Kidney (tissue), 14 donors: ENCODE measurements around the gene PDGFD. TPM values are rescaled to one million over a fixed set of nuclear protein-coding genes. Genes with fewer than 3 reads are reported as not detected.

Experiments used
- DNase-seq, 5 donors: peaks; one replicate each; pipeline ENCODE4 v3.0.0-alpha.2; 2013 to 2020
- FAIRE-seq: peaks from 2 replicates; lab custom pipeline; 2012; peaks lifted over from hg19 to GRCh38; lab: Jason Lieb, UNC
- H3K27ac ChIP-seq, 2 donors: one replicate each; pipeline ENCODE4 v1.7.0; 2013; ENCODE audit warnings: low read depth in 2 of 2, low read length in 2 of 2, inconsistent platforms in 1 of 2
- H3K27me3 ChIP-seq: one replicate; pipeline ENCODE4 v1.7.1; 2013; ENCODE audit warnings: low read length, inconsistent platforms; ENCODE audit not compliant: control insufficient read depth, insufficient read depth
- H3K36me3 ChIP-seq, 3 donors: one replicate each; pipeline versions ENCODE4 v1.7.0 to v1.7.1; 2013; ENCODE audit warnings: low read length in 3 of 3, control low read depth in 1 of 3, inconsistent platforms in 1 of 3; ENCODE audit not compliant: insufficient read depth in 3 of 3, control insufficient read depth in 2 of 3
- H3K4me1 ChIP-seq, 3 donors: one replicate each; pipeline versions ENCODE4 v1.7.0 to v1.7.1; 2013; ENCODE audit warnings: low read length in 3 of 3, inconsistent platforms in 1 of 3, low read depth in 1 of 3; ENCODE audit not compliant: control insufficient read depth in 2 of 3, insufficient read depth in 2 of 3
- H3K4me3 ChIP-seq, 3 donors: one replicate each; pipeline versions ENCODE4 v1.7.0 to v1.8.1; 2013; ENCODE audit warnings: low read length in 3 of 3, control low read depth in 1 of 3, inconsistent platforms in 1 of 3
- H3K9ac ChIP-seq, 3 donors: one replicate each; pipeline versions ENCODE4 v1.7.0 to v1.7.1; 2013; ENCODE audit warnings: low read length in 3 of 3, control low read depth in 1 of 3, inconsistent platforms in 1 of 3
- H3K9me3 ChIP-seq, 3 donors: one replicate each; pipeline versions ENCODE4 v1.7.0 to v1.7.1; 2013; ENCODE audit warnings: low read length in 3 of 3, control low read depth in 1 of 3, inconsistent platforms in 1 of 3; ENCODE audit not compliant: control insufficient read depth in 2 of 3, insufficient read depth in 1 of 3
- intact Hi-C: fragments of 100-400 bp; cut with DNase I; formaldehyde crosslinking; loops from one replicate; pipeline ENCODE4 v1.11.1; 2022
- polyA plus RNA-seq: library from polyadenylated mRNA; stranded (reverse); fragments of 350-450 nt; fragmentation: Illumina TruSeq; extraction: RNeasy Lipid Tissue Mini Kit (QIAGEN cat#74804); gene quantifications from one replicate; pipeline ENCODE4 v1.2.3, GENCODE V29; 2014; ENCODE audit warnings: low read depth, low replicate concordance; ENCODE audit not compliant: insufficient read depth
- total RNA-seq: library from RNA; stranded (reverse); fragmentation: NEBNext Ultra II Directional; extraction: Animal tissue kit (Norgen Biotek cat#: 25700); gene quantifications from one replicate; pipeline ENCODE4 v1.2.1, GENCODE V29; 2021
- TF ChIP-seq, protein P1 (sequence below): IDR thresholded peaks from 3 replicates; pipeline ENCODE4 v1.5.1; 2012; ENCODE audit warnings: mild to moderate bottlenecking, moderate library complexity, borderline replicate concordance; ENCODE audit not compliant: insufficient read depth; ENCODE audit errors: extremely low read depth
- donor health status: control.
- donor health status: control.
- donor health status: control.
- donor health status: control.
- donor health status: control.
- donor health status: DM: yes; HTN: yes; CAD: no.
- donor health status: Normal renal cell carcinoma (clear cell type).

PDGFD gene
- total and polyA plus RNA-seq, 2 donors from 2014 or later = 5.3 to 12.2 TPM

GRCh38 chr11:103985041-103985440 lies 178.9 kb downstream of the PDGFD start:
- FAIRE-seq (no peak), DNase-seq (no peak)
- TF ChIP-seq, protein P1, sequence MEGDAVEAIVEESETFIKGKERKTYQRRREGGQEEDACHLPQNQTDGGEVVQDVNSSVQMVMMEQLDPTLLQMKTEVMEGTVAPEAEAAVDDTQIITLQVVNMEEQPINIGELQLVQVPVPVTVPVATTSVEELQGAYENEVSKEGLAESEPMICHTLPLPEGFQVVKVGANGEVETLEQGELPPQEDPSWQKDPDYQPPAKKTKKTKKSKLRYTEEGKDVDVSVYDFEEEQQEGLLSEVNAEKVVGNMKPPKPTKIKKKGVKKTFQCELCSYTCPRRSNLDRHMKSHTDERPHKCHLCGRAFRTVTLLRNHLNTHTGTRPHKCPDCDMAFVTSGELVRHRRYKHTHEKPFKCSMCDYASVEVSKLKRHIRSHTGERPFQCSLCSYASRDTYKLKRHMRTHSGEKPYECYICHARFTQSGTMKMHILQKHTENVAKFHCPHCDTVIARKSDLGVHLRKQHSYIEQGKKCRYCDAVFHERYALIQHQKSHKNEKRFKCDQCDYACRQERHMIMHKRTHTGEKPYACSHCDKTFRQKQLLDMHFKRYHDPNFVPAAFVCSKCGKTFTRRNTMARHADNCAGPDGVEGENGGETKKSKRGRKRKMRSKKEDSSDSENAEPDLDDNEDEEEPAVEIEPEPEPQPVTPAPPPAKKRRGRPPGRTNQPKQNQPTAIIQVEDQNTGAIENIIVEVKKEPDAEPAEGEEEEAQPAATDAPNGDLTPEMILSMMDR = no peak
- Histone ChIP-seq H3K36me3 (no peaks in the 10 kb centered on the region), H3K27me3 (no peaks in the 10 kb centered on the region), H3K4me1 (no peaks in the 10 kb centered on the region), H3K9me3 (no peaks in the 10 kb centered on the region), H3K9ac (no peak overlapping the region), H3K4me3 (no peak overlapping the region), H3K27ac (no peak overlapping the region)
- intact Hi-C loops = no loop called here

DNA sequence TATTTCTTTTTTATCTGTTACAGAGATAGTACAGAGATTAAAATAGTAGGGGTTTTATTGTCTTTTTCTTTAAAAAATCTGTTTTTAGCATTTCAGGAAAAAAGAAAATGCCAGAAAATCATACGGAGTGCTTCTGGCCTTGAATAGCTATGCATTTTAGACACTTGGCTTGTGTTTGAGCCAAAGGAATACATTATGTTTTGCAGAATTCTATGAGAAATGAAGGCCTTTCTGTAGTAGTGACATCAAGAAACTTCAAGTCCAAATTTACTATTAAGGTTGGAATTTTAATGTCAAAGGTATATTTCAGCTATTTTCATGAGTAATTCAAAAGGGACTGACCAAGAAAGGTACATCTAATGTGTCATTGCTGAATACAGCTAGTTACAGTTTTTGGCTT lies 183.8 kb downstream of the PDGFD start:
- no peak for DNase-seq
- Histone ChIP-seq H3K27ac (no peak overlapping the region), H3K36me3 (no peaks in the 10 kb centered on the region), H3K27me3 (no peaks in the 10 kb centered on the region), H3K4me3 (no peak overlapping the region), H3K4me1 (no peaks in the 10 kb centered on the region), H3K9me3 (no peaks in the 10 kb centered on the region), H3K9ac (no peak overlapping the region)
- TF ChIP-seq, protein P1 = no peak
- FAIRE-seq = no peak
- intact Hi-C loops = no loop called here

DNA sequence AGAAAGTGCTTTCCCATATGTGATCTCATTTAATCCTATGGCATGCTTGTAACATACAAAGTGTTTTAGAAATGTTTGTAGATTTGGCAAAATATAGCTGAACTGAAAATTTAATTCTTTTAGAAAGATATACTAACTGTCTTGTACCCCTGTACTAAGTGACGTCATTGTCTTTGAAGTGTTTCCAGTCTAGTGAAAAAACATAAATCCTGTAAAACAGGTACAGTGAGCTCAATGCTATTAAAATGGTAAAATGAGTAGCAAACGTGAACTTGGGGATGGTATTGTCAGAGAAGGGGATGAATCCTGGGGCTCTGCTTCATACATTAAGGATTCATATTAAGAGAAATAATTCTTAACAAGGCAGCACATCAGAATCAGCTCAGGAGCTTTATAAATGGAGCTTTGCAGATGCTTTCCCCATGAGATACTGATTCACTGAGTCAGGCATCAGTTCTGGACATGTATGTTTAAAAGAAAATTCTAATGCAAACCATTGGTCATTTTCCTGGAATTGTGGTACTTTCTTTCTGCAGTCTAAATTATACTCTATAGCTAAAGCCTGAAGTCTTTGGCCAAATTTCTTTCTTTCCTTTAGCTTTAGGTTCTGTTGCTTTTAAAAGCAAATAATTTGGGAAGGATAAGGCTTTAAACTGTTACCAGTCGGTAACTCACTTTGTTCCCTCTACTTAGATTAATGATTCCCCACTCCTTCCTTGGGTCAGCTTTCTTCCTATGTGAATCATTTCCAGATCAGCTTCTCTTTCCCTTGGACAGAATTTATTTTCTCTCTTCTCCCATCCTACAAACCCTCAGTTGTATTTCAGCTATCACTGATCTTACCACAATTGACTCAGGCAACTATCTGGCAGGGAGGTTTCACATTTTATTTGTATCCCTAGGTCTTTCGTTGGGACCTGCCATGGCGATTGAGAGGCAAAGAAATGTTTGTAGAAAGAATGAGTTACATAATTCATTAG lies 185.0 kb downstream of the PDGFD start:
- DNase-seq = peak in 2 of 5 donors; percentile 31 to 50
- Histone ChIP-seq H3K9ac (no peak overlapping the region), H3K4me3 (no peak overlapping the region), H3K4me1 (no peaks in the 10 kb centered on the region), H3K27me3 (no peaks in the 10 kb centered on the region), H3K27ac (no peak overlapping the region), H3K36me3 (no peaks in the 10 kb centered on the region), H3K9me3 (no peaks in the 10 kb centered on the region)
- intact Hi-C loops = no loop called here
- FAIRE-seq = no peak
- TF ChIP-seq, protein P1 = no peak
